GM12874 (cell line): ENCODE results near the gene ABCD4.

Experiments
- CTCF ChIP-seq: IDR thresholded peaks from 2 replicates; pipeline ENCODE4 v1.5.1; 2011; ENCODE audit warnings: low read depth, mild to moderate bottlenecking, control low read depth, low read length, moderate library complexity; ENCODE audit not compliant: insufficient read depth

The ABCD4 gene

GRCh38 chr14:74302634-74303569 is at the start of gene ABCD4:
ABCD4 (minus strand) TSS chr14:74302934; CDS start chr14:74302912, 22 bp downstream.
- peak; percentile 63 for TF ChIP-seq CTCF

- no peak for TF ChIP-seq CTCF
These were observed 48.2 kb upstream of the ABCD4 start for GRCh38 chr14:74350928-74351323.

- TF ChIP-seq CTCF = no peak
These were observed 47.6 kb upstream of the ABCD4 start for GRCh38 chr14:74350211-74350927.

- TF ChIP-seq CTCF = no peak
These were observed 47.0 kb upstream of the ABCD4 start for GRCh38 chr14:74349757-74350156.

DNA sequence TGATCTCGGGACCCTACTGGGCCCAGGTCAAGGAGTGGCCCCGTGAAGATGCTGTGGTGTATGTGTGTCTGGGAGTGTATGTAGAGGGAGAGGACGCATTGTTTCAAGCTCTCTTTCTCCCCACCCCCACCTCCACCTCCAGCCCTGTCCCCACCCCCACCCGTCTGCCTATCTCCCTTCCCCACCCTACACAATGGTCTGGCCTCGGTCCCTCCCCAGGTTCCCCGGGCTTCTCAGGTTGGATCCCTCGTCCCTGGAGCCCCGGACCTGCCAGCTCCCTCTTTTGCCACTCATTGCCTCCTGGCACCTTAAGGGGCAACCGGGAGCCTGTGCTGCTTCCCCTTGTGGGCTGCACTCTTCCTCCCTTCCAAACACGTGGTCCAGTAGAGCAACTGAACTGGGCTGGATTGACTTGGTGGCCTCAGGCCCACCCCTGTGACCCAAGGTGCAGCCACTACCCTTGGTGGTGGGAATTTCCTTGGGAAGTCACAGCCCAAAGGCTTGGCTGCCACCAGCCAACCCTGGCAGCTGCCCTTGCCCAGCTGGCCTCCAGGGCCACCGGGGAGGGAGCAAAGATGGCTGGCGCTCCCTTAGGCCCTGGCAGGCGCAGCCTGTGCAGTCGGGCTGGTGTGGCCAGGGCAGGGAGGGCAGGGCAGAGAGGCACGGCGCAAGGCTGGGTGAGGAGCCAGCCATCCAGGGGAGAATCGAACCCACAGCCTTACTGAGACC is 46.2 kb upstream of the ABCD4 start:
- no peak for TF ChIP-seq CTCF

GRCh38 chr14:74348241-74348734 is 45.6 kb upstream of the ABCD4 start, which contains the start of gene VRTN:
VRTN (plus strand) TSS chr14:74348471; CDS start chr14:74356784, 8,313 bp downstream.
- no peak for TF ChIP-seq CTCF

GRCh38 chr14:74347795-74348100 is 45.0 kb upstream of the ABCD4 start:
- no peak for TF ChIP-seq CTCF
